T1000 (cell line): Measurements from ENCODE around the gene IRF8.

Experiments
- DNase-seq: peaks from one replicate; lab custom pipeline; 2025; ENCODE audit warnings: mixed read lengths; lab: John Stamatoyannopoulos, UW

IRF8 gene

DNA sequence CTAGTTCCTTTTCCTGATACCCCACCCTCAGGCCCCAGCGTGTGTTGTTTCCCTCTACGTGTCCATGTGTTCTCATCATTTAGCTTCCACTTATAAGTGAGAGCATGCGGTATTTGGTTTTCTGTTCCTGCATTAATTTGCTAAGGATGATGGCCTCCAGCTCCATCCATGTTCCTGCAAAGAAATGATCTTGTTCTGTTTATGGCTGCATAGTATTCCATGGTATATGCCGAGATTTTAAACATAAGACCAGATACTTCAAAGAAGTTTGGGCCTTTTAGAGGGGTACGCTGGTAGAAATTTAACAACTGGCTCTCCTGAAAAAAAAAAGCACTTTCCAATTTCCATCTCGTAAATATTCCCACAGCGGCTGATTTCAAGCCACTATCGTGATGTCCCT is 59.8 kb downstream of the IRF8 start:
- DNase-seq = no peak

- no peak for DNase-seq
These were observed 60.7 kb downstream of the IRF8 start for GRCh38 chr16:85959686-85960085.

DNA sequence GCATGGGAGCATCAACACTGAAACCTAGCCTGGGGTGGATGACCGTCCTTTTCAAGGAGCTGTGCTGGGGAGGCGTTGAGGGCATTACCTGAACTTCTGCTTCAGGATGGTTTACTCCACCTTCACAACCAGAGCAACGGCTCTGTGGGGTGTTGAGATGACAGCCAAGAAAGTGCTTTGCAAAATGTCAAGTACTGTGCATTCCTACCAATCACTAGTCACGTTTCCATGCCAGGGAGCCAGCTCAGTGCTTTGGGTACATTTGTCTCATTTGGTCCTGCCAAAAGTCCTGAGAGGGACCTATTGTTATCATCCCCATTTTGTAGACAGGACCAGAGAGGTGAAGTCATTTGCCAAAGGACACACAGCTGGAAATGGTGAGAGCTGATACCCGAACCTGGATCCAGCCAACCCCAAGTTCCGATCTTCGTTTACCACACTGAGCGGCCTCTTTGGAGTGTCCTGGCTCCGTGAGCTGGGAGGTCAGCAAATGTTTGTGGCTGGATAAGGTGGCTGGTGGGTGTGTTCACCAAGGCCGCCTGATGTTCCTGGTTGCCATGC is 61.6 kb downstream of the IRF8 start:
- DNase-seq = no peak

DNA sequence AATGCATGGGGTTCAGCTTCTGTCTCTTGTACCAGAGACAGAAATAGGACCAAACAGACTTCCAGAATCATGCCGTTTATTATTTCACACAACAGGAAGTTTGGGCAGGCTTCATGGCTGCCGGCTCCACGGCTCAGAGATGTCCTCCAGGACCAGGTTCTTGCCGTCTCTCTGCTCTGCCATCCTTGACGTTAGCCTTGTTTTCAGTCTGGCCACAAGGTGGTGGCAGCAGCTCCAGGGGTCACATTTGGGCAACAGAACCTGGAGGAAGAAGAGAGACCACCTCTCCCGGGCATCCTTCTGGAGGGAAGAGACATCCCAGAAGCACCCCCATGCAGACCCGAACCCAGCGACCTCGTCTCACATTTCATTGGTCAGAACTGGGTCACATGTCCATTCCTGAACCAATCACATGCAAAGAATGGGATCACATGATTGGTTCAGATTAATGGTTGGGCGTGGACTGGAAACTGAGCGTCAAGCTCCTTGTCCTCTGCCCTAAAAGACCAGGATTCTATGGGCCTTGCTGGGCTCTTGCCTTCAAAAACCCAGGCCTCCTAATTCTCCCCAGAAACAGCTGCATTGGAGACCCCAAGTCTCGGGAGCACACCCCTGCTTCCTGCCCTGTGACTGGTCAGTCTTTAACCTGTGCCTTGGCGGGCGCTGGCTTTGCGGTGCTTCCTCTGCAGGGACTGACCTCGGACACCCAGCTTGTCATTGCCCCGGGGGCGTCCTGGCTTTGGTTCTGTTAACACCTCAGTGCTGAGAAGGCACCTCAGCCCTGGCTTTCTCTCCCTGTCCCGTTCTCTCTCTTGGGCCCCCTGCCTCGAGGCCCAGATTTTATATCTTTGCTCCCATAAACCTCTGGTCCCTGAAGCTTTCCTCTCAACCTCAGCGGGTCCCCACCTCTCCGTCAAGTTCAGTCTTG is 63.3 kb downstream of the IRF8 start:
- DNase-seq = no peak

DNA sequence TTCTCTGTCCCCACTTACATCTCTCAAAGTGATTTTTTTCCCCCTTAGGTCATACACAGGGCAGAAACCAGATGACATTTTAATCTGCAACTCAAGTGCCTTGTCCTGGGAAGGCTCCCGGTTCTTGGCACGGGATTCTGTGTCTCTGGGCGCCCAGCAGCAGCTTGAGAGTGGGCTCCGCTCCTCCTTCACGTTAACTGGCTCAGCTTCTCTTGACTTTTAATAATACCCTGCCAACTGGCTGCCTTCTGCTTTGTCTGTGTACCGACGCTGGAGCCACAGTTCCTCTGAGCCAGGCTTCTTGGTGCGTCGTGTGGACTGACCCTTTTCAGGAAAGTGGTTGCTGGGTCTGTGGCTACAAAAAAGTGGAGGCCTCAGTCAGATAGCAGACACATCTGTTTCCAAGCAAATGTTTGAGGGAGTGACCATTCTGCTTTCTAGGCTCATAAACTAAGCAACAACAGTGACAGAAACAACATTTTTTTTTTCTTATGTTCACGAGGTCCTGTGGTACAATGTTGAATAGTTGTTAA is 64.9 kb downstream of the IRF8 start:
- no peak for DNase-seq

GRCh38 chr16:85965125-85965524 is 66.2 kb downstream of the IRF8 start:
- DNase-seq = no peak

DNA sequence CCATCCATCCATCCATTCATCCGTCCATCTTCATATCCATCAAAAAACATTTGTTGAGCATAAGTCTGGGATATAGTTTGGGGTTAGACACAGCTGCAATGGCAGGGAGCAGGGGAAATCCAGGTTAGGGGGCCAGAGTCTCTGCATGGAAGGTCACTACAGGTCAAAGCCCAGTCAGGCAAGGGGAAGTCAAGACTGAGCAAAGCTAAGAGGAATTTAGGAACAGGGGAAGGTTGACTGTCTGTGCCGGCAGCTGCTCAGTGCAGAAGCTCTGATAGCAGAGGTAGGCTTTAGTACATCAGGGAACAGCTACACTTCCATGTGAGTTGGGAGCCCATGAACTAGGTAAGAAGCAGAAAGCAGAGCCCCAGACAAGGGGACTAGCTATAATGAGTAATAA is 68.1 kb downstream of the IRF8 start:
- DNase-seq = no peak

GRCh38 chr16:85968041-85968920 is 69.3 kb downstream of the IRF8 start:
- no peak for DNase-seq

GRCh38 chr16:85969159-85969558 is 70.2 kb downstream of the IRF8 start:
- no peak for DNase-seq

DNA sequence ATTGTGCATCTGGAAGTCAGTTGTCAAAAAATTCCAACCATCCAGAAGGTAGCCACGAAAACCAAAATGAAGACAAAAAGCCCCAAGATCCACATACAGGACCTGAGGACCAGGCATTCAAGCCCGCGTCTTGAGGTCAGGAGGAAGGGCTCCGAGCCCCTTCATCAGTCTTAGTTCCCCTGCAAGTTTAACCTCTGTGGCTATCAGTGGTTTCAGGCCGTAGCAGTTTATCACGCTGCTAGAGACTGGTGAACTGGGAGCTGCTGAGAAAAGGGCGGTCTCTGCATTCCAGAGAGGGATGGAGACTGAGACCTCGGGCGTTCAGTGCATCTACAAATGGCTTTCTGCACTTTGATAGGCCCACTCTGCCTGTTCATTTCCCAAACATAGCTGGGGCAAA is 70.6 kb downstream of the IRF8 start:
- DNase-seq = no peak

GRCh38 chr16:85970016-85970733 is 71.2 kb downstream of the IRF8 start:
- DNase-seq = no peak

DNA sequence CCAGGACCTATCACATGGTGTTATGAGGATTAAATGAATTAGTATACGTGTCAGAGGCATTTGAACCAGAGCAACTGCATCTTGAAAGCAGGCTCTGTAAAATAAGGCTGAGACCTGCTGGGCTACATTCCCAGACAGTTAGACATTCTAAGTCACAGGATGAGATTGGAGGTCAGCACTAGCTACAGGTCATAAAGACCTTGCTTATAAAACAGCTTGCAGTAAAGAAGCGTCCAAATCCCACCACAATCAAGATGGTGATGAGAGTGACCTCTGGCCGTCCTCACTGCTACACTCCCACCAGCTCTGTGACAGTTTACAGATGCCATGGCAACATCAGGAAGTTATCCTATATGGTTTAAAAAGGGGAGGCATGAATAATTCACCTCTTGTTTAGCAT is 71.8 kb downstream of the IRF8 start:
- DNase-seq = no peak
